ENCODE results near the gene SLC17A1.
"Not testable (repeated sequence)": the region's sequence is repeated elsewhere in the genome, so short reads cannot be mapped to it uniquely, and the experiment has no call there.

Gene SLC17A1

GRCh38 chr6:25756382-25757363 lies 75.2 kb downstream of the SLC17A1 start:
- no peak for DNase-seq (ENCODE audit: low spot score)

DNA sequence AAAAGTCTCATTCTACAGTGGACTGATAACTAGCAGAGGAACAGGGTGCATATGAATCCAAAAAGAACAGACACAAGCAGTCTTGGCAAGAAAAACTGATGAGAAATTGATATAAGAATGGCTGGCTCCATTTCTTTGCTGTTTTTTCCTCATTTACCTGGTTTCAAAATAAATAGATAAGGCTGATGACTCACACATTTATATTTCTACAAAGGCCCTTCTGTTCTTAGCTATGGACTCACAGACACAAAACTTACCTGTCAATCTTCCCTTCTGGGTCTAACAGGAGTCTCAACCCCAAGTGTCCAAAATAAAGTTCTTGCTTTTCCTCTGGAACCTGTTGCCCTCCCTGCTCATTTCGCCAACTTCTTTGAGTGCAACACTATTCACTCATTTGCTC lies 76.4 kb downstream of the SLC17A1 start:
- DNase-seq (ENCODE audit: low spot score) = no peak

- no peak for DNase-seq (ENCODE audit: low spot score)
Observed at GRCh38 chr6:25754535-25754934, 77.3 kb downstream of the SLC17A1 start, which contains the start of gene SLC17A4. TSS of gene SLC17A4 (plus strand) at chr6:25754742. CDS start at chr6:25761963, 7,221 bp downstream.

DNA sequence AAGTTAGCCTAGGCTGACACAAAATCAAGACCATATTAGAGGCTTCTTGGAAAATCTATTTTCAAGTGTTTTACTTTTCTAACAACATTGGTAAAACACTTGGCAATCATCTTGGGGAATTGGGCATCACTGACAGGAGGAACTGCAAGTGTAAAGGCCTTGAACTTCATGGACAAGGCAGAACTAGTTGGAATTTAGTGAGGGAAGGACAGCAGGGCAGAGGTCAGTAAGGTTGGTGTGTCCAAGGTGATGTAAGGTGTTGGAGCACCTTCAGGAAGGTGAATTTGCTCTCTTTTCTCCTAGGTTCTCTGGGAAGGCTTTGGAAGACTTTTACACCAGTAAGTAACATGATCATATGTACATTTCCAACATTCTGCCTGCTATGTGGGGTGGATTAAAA lies 78.8 kb downstream of the SLC17A1 start:
- DNase-seq (ENCODE audit: low spot score) = no peak

- no peak for DNase-seq (ENCODE audit: low spot score)
Observed at GRCh38 chr6:25750906-25751305, 80.9 kb downstream of the SLC17A1 start.

GRCh38 chr6:25749837-25750236 lies 82.0 kb downstream of the SLC17A1 start:
- no peak for DNase-seq (ENCODE audit: low spot score)

DNA sequence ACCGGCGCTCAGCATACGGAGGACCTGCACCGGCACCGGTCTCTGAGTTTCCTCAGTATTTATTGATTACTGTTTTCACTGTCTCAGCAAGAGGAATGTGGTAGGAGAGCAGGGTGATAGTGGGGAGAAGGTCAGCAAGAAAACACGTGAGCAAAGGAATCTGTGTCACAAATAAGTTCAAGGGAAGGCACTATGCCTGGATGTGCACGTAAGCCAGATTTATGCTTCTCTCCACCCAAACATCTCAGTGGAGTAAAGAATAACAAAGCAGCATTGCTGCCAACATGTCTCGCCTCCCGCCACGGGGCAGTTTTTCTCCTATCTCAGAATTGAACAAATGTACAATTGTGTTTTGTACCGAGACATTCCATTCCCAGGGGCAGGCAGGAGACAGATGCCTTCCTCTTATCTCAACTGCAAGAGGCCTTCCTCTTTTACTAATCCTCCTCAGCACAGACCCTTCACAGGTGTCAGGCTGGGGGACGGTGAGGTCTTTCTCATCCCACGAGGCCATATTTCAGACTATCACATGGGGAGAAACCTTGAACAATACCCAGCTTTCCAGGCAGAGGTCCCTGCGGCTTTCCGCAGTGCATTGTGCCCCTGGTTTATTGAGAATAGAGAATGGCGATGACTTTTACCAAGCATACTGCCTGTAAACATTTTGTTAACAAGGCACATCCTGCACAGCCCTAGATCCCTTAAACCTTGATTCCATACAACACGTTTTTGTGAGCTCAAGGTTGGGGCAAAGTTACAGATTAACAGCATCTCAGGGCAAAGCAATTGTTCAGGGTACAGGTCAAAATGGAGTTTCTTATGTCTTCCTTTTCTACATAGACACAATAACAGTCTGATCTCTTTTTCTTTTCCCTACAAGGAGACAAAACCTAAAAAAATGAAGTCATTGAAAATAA lies 83.0 kb downstream of the SLC17A1 start:
- not testable (repeated sequence) for DNase-seq (ENCODE audit: low spot score)

DNA sequence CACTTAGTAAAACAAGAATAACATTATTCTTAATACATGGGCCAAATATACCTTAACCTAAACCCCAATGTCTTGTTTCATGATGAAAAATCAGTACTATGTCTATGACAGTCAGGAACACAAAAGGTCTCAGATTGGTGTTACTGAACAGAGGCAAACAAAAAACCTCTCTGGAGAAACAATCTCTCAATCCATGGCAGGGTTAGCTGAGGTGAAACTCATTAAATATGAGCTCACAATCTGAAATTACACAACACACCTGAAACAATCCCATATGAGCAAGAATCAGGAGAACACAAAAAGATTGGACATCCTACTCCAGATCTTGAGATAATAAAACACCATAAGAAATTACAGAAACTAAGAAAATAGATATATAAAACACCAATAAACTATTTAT lies 83.8 kb downstream of the SLC17A1 start:
- DNase-seq (ENCODE audit: low spot score) = no peak

GRCh38 chr6:25747477-25747876 lies 84.4 kb downstream of the SLC17A1 start:
- DNase-seq (ENCODE audit: low spot score) = no peak

DNA sequence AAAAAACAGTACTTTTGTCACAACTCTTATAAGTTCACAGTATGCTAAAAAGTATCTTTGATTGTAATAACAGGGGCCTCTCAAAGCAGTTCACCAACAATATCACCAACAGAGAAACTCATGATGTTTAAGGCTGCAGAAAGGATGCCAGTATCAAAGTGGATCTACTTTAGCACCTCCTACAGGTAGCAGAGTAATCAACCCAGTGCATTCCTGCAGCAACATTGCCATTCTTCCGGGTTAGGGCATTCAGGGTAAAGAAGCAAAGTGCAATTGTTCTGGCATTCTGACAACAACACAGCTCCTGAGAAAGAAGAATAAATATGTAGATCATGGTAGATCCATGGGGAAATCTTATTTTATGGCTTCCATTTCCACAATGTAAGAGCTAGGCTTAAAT lies 84.9 kb downstream of the SLC17A1 start:
- DNase-seq (ENCODE audit: low spot score) = no peak

GRCh38 chr6:25745836-25746235 lies 86.0 kb downstream of the SLC17A1 start:
- DNase-seq (ENCODE audit: low spot score) = no peak

DNA sequence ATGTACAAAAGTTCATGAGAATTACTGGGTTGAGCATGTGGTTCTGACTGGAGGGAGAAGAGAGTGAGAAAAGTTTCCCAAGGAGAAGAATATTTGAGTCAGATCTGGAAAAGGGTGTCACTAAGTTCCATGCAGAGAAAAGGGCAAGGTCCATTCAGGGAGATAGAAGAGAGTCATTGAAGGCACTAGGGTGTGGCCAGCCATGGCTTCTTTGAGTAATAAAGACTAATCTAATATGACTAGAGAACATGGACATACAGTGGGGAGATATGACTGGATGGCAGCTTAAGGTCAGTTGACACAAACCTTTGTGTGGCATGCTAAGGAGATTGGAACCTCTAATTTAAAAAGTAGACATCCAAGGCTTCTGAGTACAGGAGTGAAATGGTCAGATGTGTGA lies 88.0 kb downstream of the SLC17A1 start:
- DNase-seq (ENCODE audit: low spot score) = no peak

- no peak for DNase-seq (ENCODE audit: low spot score)
Observed at GRCh38 chr6:25735261-25735660, 96.6 kb downstream of the SLC17A1 start.

Measured in pons (tissue), 1 donor.